RCC 7860 (cell line): Measurements from ENCODE around the gene RIMBP3C.
"Not testable (repeated sequence)": the region's sequence is repeated elsewhere in the genome, so short reads cannot be mapped to it uniquely, and the experiment has no call there.

ENCODE experiments used
- DNase-seq: peaks from one replicate; pipeline ENCODE4 v3.0.0-alpha.2; 2015; ENCODE audit warnings: low spot score
- FAIRE-seq: peaks from 2 replicates; lab custom pipeline; 2012; peaks lifted over from hg19 to GRCh38; lab: Jason Lieb, UNC

RIMBP3C gene

DNA sequence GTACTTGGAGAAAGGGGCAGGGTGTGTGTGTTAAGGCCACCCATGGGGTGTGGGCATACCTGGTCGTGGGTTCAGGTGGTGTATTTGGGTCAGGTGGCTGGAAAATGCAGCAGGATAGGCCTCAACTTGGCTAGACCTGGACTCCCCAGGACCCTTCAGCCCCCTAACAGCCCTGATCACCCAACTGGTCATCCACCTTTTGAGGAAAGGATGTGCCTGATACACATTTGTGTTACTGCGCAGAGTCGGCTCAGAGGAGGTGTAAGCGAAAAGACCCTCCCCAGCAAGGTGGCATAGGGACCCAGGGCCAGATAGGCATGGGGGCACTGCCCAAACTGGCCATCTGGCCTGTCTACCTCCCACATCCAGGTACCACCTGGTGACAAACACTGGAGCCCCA is at the start of gene RIMBP3C:
Gene RIMBP3C (minus strand): TSS at position 101 of the 400 bp plus-strand sequence. CDS start 485 bp downstream, outside the sequence.
- not testable (repeated sequence) for FAIRE-seq, DNase-seq

- no peak for DNase-seq
- FAIRE-seq: no peak
Observed at GRCh38 chr22:21599053-21599893, 48.0 kb upstream of the RIMBP3C start.

DNA sequence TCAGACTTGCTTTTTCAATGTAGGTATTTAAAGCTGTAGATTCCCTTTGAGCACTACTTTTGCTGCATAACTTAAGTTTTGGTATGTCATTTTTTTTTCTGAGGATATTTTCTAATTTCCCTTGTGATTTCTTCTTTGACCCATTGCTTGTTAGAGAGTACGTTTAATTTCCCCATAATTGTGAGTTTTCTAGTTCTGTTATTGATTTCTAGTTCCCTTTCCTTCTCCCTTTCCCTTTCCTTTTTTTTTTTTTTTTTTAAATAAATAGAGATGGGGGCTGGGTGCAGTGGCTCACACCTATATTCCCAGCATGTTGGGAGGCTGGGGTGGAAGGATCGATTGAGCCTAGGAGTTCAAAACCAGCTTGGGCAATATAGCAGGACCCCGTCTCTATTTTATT is 47.0 kb upstream of the RIMBP3C start:
- no peak for DNase-seq
- no peak for FAIRE-seq

DNA sequence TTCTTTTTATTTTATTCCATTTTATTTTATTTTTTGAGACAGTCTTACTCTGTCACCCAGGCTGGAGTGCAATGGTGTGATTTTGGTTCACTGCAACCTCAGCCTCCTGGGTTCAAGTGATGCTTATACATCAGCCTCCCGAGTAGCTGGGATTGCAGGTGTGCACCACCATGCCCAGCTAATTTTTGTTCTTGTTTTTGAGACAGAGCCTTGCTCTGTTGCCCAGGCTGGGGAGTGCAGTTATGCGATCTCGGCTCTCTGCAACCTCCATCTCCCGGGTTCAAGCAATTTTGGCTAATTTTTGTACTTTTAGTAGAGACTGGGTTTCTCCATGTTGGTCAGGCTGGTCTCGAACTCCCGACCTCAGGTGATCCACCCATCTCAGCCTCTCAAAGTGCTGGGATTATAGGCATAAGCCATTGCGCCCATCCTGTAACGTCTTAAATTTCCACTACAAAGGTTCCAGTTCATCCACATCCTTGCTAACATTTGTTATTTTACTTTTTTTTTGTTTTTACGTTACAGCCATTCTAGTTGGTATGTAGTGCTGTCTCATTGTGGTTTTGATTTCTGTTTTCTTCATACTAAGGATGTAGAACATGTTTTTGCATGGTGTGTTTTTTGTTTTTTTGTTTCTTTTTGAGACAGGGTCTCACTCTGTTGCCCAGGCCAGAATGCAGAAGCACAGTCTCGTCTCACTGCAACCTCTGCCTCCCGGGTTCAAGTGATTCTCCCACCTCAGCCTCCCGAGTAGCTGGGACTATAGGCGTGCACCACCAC is 45.3 kb upstream of the RIMBP3C start:
- not testable (repeated sequence) for DNase-seq, FAIRE-seq

DNA sequence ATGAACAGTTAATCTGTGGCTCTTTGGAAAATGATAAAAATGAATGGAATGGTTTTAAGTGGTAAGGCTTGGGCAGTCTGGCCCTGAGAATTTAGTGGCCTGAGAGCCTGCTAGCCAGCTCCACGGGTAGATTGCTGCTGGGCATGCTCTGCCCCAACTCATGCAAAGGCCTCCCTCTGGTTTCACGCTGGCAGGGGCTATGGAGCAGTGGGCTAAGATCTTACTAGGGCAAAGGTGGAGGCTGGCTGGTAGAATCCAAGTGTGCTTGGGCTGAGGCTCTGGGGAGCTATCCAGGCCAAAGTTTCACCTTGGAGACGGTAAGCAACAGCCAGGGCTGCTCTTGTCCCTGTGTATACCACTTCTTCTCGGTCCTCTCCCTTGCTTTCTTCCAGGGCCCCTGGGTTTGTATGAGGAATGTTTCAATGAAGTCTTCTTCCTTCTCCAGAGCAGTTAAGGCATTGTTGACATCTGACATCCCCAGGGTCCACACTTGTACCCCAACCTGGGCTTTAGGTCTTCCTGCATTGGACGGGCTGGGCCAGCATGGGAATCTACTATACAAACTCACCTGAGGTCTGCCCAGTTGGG is 43.7 kb upstream of the RIMBP3C start:
- no peak for FAIRE-seq
- no peak for DNase-seq

GRCh38 chr22:21593406-21594232 is 42.4 kb upstream of the RIMBP3C start:
- FAIRE-seq (no peak), DNase-seq (no peak)

DNA sequence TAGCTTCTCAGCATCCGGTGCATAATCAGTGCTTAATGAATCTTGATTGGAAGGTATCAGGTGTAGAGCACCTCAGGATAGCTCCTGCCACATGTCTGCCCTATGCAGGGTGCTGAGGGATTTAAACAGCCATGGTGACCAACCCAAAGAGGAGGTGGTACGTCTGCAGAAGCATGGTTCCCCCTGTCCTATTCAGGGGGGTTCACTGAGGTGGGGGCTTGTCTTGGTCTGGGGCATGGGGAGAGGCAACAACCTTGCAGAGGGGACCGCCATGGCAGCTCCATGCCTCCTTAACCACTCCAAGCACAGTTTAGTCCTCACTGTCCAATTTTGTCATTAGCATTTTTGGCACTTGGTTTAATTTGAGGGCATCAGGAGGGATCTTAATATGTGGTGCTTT is 41.2 kb upstream of the RIMBP3C start:
- DNase-seq (no peak), FAIRE-seq (no peak)

DNA sequence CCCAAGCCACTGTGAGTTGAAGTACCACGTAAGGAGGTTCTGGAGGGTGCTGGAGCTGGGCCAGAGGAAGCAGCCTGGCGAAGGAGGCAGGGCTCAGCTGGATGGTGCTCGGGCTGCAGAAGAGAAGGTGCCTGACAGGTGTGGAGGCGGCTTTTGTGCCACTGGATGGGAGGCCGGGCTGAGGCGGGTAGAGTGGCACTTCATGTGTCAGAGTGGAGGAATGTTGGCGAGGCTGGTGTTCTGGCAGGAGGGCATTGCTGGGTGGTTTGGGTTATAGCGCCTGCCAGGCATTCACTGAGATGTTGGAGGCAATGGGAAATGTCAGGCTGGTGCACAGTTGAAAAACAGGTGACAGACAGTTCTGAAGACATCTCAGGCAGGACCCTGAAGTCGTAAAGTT is 40.4 kb upstream of the RIMBP3C start:
- DNase-seq (no peak), FAIRE-seq (no peak)

GRCh38 chr22:21590809-21591641 is 39.8 kb upstream of the RIMBP3C start:
- FAIRE-seq: no peak

GRCh38 chr22:21589396-21589795 is 38.1 kb upstream of the RIMBP3C start:
- no peak for FAIRE-seq
- no peak for DNase-seq

More at GRCh38 chr22:21590809-21591641, 39.8 kb upstream of the RIMBP3C start:
- no peak for DNase-seq

- no peak for FAIRE-seq
- DNase-seq: no peak
Observed at GRCh38 chr22:21587803-21588611, 36.7 kb upstream of the RIMBP3C start.

- DNase-seq: no peak
- no peak for FAIRE-seq
Observed at GRCh38 chr22:21585389-21585788, 34.1 kb upstream of the RIMBP3C start.

DNA sequence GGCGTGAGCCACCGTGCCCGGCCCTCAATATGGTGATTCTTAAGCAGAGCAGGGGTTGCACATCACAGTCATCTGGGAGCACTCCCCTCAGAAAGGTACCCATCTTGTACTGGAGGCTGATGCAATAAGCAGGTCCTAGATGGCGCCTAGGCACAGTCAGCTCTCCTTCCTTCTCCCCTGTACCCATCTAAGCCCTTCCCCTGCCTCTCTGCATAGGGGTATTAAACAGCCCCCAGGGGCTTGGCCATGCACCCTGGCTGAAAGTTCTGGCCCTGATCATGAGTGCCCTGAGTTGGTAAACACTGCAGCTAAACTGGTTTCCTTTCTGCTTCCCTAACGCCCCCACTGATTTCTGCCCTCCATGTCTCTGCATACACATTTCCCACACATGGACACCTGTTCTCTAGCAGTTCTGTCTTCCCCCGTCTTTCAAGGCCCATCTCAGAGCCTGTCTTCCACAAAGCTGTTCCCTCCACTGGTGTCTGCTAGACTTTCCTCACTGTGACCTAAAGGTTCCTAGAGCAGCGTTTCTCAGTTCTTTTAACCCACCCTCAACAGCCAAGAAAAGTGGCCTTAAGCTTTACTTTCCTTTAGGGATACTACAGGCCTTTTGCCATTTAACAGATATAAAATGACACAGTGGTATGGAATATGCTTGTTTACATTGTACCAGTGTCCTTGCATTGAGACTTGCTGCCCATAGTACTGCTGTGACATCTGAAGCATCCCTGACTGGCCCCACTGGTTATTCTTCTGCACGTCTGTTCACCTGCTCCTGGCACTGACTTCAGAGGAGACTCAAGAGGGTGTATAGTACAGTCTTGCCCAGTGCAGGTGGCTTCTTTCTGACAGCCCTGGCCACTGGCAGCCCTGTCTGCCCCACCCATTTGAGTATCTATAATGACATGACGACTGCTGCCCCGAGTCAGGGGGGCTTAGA is 31.8 kb upstream of the RIMBP3C start:
- DNase-seq (no peak), FAIRE-seq (no peak)

DNA sequence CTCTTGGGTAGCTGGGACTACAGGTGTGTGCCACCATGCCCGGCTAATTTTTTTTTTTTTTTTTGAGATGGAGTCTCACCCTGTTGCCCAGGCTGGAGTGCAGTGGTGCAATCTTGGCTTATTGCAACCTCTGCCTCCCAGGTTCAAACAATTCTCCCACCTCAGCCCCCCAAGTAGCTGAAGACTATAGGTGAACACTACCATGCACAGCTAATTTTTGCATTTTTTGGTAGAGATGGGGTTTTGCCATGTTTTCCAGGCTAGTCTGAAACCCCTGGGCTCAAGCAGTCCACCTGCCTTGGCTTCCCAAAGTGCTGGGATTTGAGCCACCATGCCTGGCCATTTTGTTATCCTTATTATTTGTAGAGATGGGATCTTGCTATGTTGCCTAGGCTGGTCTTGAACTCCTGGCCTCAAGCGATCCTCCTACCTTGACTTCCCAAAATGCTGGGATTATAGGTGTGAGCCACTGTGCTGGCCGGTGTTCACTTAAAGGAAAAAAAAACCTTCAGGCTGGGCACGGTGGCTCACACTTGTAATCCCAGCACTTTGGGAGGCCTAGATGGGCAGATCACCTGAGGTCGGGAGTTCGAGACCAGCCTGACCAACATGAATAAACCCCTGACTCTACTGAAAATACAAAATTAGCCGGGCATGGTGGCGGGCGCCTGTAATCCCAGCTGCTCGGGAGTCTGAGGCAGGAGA is 29.9 kb upstream of the RIMBP3C start:
- DNase-seq, FAIRE-seq: not testable (repeated sequence)

GRCh38 chr22:21580623-21581007 is 29.4 kb upstream of the RIMBP3C start:
- not testable (repeated sequence) for DNase-seq, FAIRE-seq

- DNase-seq: no peak
- no peak for FAIRE-seq
Observed at GRCh38 chr22:21579474-21579851, 28.2 kb upstream of the RIMBP3C start.
